GM18868 (cell line): ENCODE results near the gene BCL2A1.
"Not testable (repeated sequence)": the region's sequence is repeated elsewhere in the genome, so short reads cannot be mapped to it uniquely, and the experiment has no call there.

ENCODE experiments used
- ATAC-seq: cut with Tn5 transposase; IDR thresholded peaks from one replicate; pipeline ENCODE4 v1.9.1; 2021; ENCODE audit warnings: mild to moderate bottlenecking, moderate library complexity; ENCODE audit not compliant: unreplicated experiment

BCL2A1 gene

GRCh38 chr15:79989682-79990081 is 18.7 kb upstream of the BCL2A1 start:
- no peak for ATAC-seq

GRCh38 chr15:79989183-79989582 is 18.2 kb upstream of the BCL2A1 start:
- no peak for ATAC-seq

- ATAC-seq = no peak
Measured at GRCh38 chr15:79988448-79989117, 17.6 kb upstream of the BCL2A1 start.

GRCh38 chr15:79987969-79988368 is 17.0 kb upstream of the BCL2A1 start:
- no peak for ATAC-seq

- ATAC-seq = no peak
Measured at GRCh38 chr15:79987569-79987955, 16.6 kb upstream of the BCL2A1 start.

- peak; percentile 32 for ATAC-seq
Measured at GRCh38 chr15:79981831-79982455, 10.9 kb upstream of the BCL2A1 start.

GRCh38 chr15:79978655-79979514 is 7.9 kb upstream of the BCL2A1 start:
- peak; percentile 71 for ATAC-seq

GRCh38 chr15:79978260-79978654 is 7.3 kb upstream of the BCL2A1 start:
- ATAC-seq = no peak

- peak; percentile 35 for ATAC-seq
Measured at GRCh38 chr15:79977431-79978054, 6.5 kb upstream of the BCL2A1 start.

GRCh38 chr15:79973456-79974195 is 2.6 kb upstream of the BCL2A1 start:
- ATAC-seq = no peak

- no peak for ATAC-seq
Measured at GRCh38 chr15:79972863-79973262, 1.9 kb upstream of the BCL2A1 start.

GRCh38 chr15:79970181-79970580 is 815 bp downstream of the BCL2A1 start:
- ATAC-seq = no peak

GRCh38 chr15:79969146-79969545 is 1.9 kb downstream of the BCL2A1 start:
- no peak for ATAC-seq

GRCh38 chr15:79967298-79968182 is 3.5 kb downstream of the BCL2A1 start:
- no peak for ATAC-seq

GRCh38 chr15:79966634-79967297 is 4.2 kb downstream of the BCL2A1 start:
- ATAC-seq = no peak

- ATAC-seq = peak; percentile 48
Measured at GRCh38 chr15:79965846-79966630, 5.0 kb downstream of the BCL2A1 start.

- no peak for ATAC-seq
Measured at GRCh38 chr15:79964232-79964805, 6.7 kb downstream of the BCL2A1 start.

- ATAC-seq = not testable (repeated sequence)
Measured at GRCh38 chr15:79962921-79963320, 8.1 kb downstream of the BCL2A1 start.
